Activated naive CD8-positive, alpha-beta T cell treated with anti-CD3 and anti-CD28 coated beads for 36 hours (primary cell): ENCODE data around the gene CXCR1. TPM values are rescaled to one million over a fixed set of nuclear protein-coding genes. Genes with fewer than 3 reads are reported as not detected.
"Not testable (repeated sequence)": the region's sequence is repeated elsewhere in the genome, so short reads cannot be mapped to it uniquely, and the experiment has no call there.

ENCODE experiments used
- DNase-seq: peaks from one replicate; pipeline ENCODE4 v3.0.0; 2021
- H3K27ac Mint-ChIP-seq: one replicate; pipeline ENCODE4 v1.8.0; 2022; ENCODE audit warnings: mild to moderate bottlenecking, moderate library complexity, mixed read lengths
- H3K27me3 Mint-ChIP-seq: one replicate; pipeline ENCODE4 v1.8.0; 2022; ENCODE audit warnings: mild to moderate bottlenecking, mixed read lengths
- H3K36me3 Mint-ChIP-seq: one replicate; pipeline ENCODE4 v1.8.0; 2021; ENCODE audit warnings: mild to moderate bottlenecking, mixed read lengths
- H3K4me1 Mint-ChIP-seq: one replicate; pipeline ENCODE4 v1.8.0; 2021; ENCODE audit warnings: mixed read lengths
- H3K4me3 Mint-ChIP-seq: one replicate; pipeline ENCODE4 v1.8.0; 2022; ENCODE audit warnings: mild to moderate bottlenecking, moderate library complexity, mixed read lengths
- H3K9me3 Mint-ChIP-seq: one replicate; pipeline ENCODE4 v1.8.0; 2022; ENCODE audit warnings: mixed read lengths
- total RNA-seq, 2 experiments: library from RNA; stranded (reverse); gene quantifications; one replicate each; pipeline ENCODE4 v1.2.3, GENCODE V29; 2021

CXCR1 gene
- total RNA-seq, 2 experiments from 2014 or later: not detected

DNA sequence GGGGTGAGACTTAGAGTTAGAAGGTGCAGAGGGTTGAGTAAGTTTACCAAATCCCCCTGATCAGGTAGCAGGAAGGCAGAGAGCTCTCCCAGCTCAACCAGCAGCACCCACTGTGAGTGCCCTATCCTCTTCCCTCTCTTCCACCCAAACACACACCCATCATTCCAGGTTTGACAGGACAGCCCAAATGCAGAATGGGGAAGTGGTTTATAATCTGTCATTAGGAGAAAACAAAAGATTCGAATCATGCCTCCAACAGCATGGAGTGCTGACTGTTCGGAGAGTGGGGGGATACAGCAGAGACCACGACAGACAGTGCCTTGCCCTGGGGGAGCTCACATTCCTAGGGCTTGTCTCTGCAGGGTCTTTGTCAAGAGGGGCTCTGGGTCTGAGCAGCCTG is 29.2 kb downstream of the CXCR1 start:
- Mint-ChIP-seq H3K27me3 (peaks cover 31% of the 10 kb centered on the region), H3K9me3 (no peaks in the 10 kb centered on the region), H3K4me3 (no peak overlapping the region), H3K27ac (no peak overlapping the region), H3K36me3 (no peaks in the 10 kb centered on the region), H3K4me1 (no peaks in the 10 kb centered on the region)
- DNase-seq: no peak

DNA sequence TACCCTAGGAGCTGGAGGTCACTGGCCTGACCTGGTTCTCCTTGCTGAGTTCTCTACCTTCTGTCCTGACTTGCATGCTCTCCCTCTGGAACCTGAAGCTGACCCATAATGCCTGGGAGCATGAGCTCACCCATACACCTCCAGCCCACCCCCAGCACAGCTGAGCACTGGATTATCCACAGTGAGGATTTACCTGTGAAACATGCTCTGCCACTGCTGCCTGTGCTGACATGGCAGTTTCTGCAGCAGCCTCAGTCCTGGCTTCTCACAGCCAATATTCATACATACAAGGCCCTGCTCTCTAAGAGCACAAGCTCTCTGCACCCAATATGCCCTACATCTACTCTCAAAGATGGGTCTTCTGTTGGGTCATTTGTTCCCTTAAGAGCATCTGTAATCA is 35.9 kb downstream of the CXCR1 start:
- Mint-ChIP-seq H3K27me3 (peaks cover 23% of the 10 kb centered on the region), H3K4me1 (no peaks in the 10 kb centered on the region), H3K9me3 (no peaks in the 10 kb centered on the region), H3K4me3 (no peak overlapping the region), H3K27ac (no peak overlapping the region), H3K36me3 (no peaks in the 10 kb centered on the region)
- DNase-seq: no peak

DNA sequence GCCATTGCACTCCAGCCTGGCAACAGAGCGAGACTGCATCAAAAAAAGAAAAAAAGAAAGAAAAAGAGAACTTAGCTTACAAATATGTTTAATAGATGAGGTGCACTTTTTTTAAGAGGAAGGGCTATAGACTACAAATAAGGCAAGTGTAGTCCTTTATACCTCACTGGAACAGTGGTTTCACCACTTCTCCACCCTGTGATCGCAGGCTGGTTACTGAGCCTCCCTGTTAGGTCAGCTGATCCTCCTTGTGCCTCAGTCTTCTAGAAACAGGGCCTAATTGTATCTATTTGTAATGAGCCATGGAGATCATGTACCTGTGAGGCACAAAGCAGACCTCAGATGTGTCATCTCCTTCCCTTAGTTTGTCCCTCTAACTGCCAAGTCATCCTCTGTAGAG is 36.4 kb downstream of the CXCR1 start:
- Mint-ChIP-seq H3K9me3 (no peaks in the 10 kb centered on the region), H3K4me1 (peaks cover 2% of the 10 kb centered on the region), H3K4me3 (no peak overlapping the region), H3K36me3 (no peaks in the 10 kb centered on the region), H3K27ac (no peak overlapping the region), H3K27me3 (peaks cover 25% of the 10 kb centered on the region)
- DNase-seq: no peak

DNA sequence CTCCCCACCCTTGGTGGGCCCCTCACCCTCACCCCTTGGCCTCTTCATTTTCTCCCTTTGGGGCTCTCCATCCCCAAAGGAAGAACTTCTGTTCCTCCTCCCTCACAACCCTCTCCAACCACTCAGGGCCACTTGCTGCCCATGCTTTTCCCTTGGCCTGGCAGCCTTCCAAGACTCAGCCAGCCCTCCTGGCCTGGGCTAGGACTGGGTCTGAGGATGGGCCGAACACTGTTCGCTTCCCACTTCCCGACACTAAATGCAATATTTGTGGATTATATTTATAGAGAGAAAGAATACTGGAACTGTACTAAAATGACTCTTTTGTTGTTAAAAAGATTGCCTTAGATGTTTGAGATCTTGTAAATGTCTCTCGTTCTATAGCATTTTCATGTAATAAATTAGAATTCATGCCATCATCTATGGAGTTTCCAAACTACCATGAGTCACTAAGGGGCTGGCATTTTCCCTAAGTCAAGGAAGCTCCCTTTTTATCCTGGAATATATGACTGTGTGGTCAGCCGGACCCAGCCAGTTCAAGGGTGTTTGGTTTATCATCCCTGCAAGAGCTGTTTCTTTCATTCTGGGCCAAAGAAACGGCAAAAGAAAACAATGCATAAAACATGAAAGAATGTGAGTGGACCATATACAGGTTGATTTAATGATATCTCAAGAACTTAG is 37.2 kb downstream of the CXCR1 start:
- Mint-ChIP-seq H3K4me3 (no peak overlapping the region), H3K4me1 (peaks cover 2% of the 10 kb centered on the region), H3K9me3 (no peaks in the 10 kb centered on the region), H3K36me3 (no peaks in the 10 kb centered on the region), H3K27me3 (peaks cover 24% of the 10 kb centered on the region), H3K27ac (no peak overlapping the region)
- DNase-seq: no peak

DNA sequence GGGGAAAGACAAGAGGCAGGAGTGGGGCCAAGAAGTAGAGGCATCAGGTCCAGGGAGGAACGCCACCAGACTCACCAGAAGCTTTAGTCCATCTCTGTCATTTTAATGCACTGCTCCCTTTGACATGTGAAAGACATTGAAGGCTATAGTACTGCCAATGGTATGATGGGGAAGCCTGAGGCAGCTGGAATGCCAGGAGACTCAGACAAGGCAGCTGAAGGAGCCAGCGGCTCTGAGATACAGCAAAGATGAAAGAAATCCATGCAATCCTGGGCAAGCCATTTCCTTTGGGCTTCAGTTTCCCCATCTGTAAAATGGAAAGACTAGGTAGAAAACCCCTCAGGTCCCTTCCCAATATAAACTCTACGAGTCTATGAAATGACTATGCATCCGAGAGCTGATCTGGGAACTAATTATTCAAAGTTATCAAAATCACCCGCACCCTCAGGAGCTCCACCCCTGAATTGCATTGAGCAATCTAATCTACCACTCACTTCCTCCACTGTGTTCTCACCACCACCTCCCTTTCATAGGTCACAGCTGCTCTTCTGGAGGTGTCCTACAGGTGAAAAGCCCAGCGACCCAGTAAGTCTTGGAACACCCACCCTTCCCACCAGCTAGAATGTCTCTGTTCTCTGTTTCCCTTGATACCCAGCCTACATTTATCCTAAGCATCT is 37.8 kb downstream of the CXCR1 start:
- no peak for DNase-seq
- no peaks in the 10 kb centered on the region for H3K36me3 Mint-ChIP-seq
- H3K27ac Mint-ChIP-seq: no peak overlapping the region
- H3K27me3 Mint-ChIP-seq: peaks cover 24% of the 10 kb centered on the region
- H3K4me3 Mint-ChIP-seq: no peak overlapping the region
- H3K4me1 Mint-ChIP-seq: peaks cover 2% of the 10 kb centered on the region
- H3K9me3 Mint-ChIP-seq: no peaks in the 10 kb centered on the region

DNA sequence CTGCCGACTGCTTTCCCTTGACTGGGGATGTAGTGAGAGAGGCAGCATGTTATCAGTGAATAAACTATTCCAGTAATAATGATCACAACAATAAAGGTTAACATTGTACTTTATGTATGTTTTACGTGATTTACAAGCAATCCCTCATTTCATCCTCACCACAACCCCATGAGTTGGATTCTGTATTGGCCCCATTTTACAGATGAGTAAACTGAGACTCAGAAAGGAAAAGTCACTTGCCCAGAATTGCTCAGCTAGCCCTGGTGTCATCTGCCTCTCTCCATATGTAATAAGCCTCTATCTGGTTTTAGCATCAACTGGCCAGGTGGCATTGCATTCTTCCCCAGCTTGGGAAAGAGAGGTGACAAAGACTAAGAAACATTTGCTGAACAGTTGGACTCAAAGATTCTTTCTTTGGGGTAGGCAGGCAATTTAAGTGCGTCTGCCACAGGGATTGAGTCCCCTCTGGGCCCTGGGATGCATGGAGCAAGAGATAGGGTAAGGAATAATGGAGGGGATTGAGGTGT is 38.8 kb downstream of the CXCR1 start:
- H3K4me3 Mint-ChIP-seq: no peak overlapping the region
- no peak for DNase-seq
- no peaks in the 10 kb centered on the region for H3K36me3 Mint-ChIP-seq
- H3K9me3 Mint-ChIP-seq: no peaks in the 10 kb centered on the region
- no peak overlapping the region for H3K27ac Mint-ChIP-seq
- H3K27me3 Mint-ChIP-seq: peaks cover 24% of the 10 kb centered on the region
- peaks cover 2% of the 10 kb centered on the region for H3K4me1 Mint-ChIP-seq

DNA sequence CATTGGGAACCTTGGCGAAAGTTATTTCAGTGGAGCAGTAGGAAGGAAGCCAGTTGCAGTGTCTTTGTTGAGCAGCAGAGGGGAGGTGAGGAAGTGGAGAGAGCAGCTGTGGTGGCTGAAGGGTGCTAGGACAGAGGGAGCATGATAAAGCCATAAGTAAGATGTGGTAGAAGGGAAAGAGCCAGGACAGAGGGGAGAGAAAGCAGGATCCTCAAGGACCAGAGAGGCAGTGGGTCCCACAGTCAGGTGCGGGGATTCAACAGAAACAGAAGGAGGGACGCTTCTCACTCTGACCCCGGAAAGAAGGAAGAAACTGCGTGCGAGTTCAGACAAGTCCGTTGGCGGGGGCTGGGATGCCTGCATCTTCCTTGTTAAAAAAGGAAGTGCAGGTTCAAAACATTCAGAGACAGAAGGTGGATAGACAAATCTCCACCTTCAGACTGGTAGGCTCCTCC is 41.1 kb downstream of the CXCR1 start, which contains the start of gene CXCR2:
CXCR2 (plus strand) TSS at position 403 of the 455 bp plus-strand sequence. CDS start 8,774 bp downstream, outside the sequence.
- H3K27me3 Mint-ChIP-seq: peaks cover 24% of the 10 kb centered on the region
- H3K9me3 Mint-ChIP-seq: peaks cover 12% of the 10 kb centered on the region
- H3K4me1 Mint-ChIP-seq: peaks cover 2% of the 10 kb centered on the region
- no peak for DNase-seq
- H3K36me3 Mint-ChIP-seq: no peaks in the 10 kb centered on the region
- H3K27ac Mint-ChIP-seq: no peak within 1 kb of the TSS
- no peak within 1 kb of the TSS for H3K4me3 Mint-ChIP-seq

DNA sequence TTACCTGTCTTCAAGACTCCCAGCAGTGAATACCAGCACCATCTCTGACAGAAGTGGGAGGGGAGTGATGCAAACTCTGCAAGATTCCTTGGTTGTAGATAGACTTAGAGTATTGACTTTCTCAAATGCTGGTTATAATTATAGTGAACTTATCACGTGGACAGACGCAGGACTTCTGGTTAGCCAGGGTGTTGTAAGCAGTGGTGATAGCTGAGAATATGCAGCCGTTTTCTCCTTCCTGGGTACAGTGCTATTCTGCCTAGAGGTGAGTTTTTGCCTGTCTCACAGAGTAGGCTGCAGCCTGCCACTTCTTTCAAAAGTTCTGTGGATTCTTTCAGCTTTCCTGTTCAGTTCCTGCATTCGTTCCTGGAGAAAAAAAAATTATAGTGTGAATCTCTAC is 41.7 kb downstream of the CXCR1 start:
- H3K4me1 Mint-ChIP-seq: peaks cover 2% of the 10 kb centered on the region
- H3K9me3 Mint-ChIP-seq: peaks cover 12% of the 10 kb centered on the region
- DNase-seq: no peak
- no peak overlapping the region for H3K27ac Mint-ChIP-seq
- peaks cover 26% of the 10 kb centered on the region for H3K27me3 Mint-ChIP-seq
- no peaks in the 10 kb centered on the region for H3K36me3 Mint-ChIP-seq
- no peak overlapping the region for H3K4me3 Mint-ChIP-seq

DNA sequence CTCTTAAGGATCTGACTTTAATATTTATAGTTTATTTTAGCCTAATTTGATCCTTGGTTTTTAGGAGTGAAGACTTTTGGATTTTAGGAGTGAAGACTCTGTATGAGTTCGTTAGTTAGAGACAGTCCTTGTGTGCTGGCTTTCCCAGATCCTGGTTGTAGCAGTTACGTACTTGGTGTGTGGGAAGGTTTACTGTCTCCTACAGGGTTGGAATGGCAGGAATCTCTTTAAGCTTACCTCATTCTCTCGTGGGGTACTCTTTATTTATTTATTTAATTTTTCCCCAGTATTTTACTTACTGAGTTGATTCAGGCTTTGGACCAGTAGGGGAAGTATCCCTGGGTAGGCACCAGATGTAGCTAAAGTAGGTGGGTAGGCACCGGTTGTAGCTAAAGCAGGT is 42.8 kb downstream of the CXCR1 start:
- H3K4me3 Mint-ChIP-seq: no peak overlapping the region
- peaks cover 2% of the 10 kb centered on the region for H3K4me1 Mint-ChIP-seq
- DNase-seq: no peak
- H3K9me3 Mint-ChIP-seq: peaks cover 12% of the 10 kb centered on the region
- H3K36me3 Mint-ChIP-seq: no peaks in the 10 kb centered on the region
- no peak overlapping the region for H3K27ac Mint-ChIP-seq
- H3K27me3 Mint-ChIP-seq: peaks cover 21% of the 10 kb centered on the region

DNA sequence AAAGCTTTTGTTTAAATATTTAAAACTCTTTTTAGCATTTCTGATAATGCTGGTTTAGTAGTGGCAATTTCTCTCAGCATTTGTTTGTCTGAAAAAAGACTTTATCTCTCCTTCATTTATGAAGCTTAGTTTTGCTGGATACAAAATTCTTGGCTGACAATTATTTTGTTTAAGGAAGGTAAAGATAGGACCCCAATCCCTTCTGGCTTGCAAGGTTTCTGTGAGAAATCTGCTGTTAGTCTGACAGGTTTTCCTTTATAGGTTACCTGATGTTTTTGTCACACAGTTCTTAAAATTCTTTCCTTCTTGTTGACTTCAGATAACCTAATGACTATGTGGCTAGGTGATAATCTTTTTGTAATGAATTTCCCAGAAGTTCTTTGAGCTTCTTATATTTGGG is 44.5 kb downstream of the CXCR1 start:
- H3K36me3 Mint-ChIP-seq, H3K27ac Mint-ChIP-seq, H3K4me1 Mint-ChIP-seq, H3K4me3 Mint-ChIP-seq, DNase-seq: not testable (repeated sequence)
- peaks cover 15% of the 10 kb centered on the region for H3K9me3 Mint-ChIP-seq
- peaks cover 16% of the 10 kb centered on the region for H3K27me3 Mint-ChIP-seq

DNA sequence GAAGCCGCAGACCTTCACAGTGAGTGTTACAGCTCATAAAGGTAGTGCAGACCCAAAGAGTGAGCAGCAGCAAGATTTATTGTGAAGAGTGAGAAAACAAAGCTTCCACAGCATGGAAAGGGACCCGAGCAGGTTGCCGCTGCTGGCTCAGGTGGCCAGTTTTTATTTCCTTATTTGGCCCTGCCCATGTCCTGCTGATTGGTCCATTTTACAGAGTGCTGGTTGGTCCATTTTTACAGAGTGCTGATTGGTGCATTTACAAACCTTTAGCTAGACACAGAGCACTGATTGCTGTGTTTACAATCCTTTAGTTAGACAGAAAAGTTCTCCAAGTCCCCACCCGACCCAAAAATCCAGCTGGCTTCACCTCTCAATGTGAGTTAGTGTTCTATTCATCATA is 45.0 kb downstream of the CXCR1 start:
- DNase-seq, H3K36me3 Mint-ChIP-seq, H3K4me3 Mint-ChIP-seq, H3K4me1 Mint-ChIP-seq, H3K27ac Mint-ChIP-seq: not testable (repeated sequence)
- Mint-ChIP-seq H3K27me3 (peaks cover 16% of the 10 kb centered on the region), H3K9me3 (peaks cover 19% of the 10 kb centered on the region)

Other genes starting within 250 kb of the CXCR1 start
- 1 to 10 TPM in 1 of 2 experiments, under 1 TPM in 1; 0.89 to 1.4 TPM for gene TNS1, start 164.0 kb downstream of the CXCR1 start, total RNA-seq
- 1 to 10 TPM; 1.6 to 2.0 TPM for gene RUFY4, start 97.7 kb downstream of the CXCR1 start, total RNA-seq
- gene CXCR2, start 40.9 kb downstream of the CXCR1 start, total RNA-seq: 1 to 10 TPM in 1 of 2 experiments, under 1 TPM in 1; 0.31 to 1.2 TPM
- 100 to 1,000 TPM; 562 to 566 TPM for gene ARPC2, start 50.2 kb upstream of the CXCR1 start, total RNA-seq
- under 1 TPM; 0.24 to 0.58 TPM for gene GPBAR1, start 94.1 kb upstream of the CXCR1 start, total RNA-seq
- gene AAMP, start 103.2 kb upstream of the CXCR1 start, total RNA-seq: 10 to 100 TPM; 94.6 to 97.7 TPM
- 10 to 100 TPM; 23.6 to 25.1 TPM for gene PNKD, start 103.6 kb upstream of the CXCR1 start, total RNA-seq
- 10 to 100 TPM; 47.5 to 52.2 TPM for gene TMBIM1, start 125.5 kb upstream of the CXCR1 start, total RNA-seq
- not detected for gene CATIP, start 189.9 kb upstream of the CXCR1 start, total RNA-seq
- gene SLC11A1, start 215.3 kb upstream of the CXCR1 start, total RNA-seq: under 1 TPM; 0.08 TPM
- 10 to 100 TPM; 67.8 to 73.5 TPM for gene CTDSP1, start 232.9 kb upstream of the CXCR1 start, total RNA-seq